CD4-positive, alpha-beta T cell treated with Interleukin-15 for 1 hour (primary cell): ENCODE data around the gene CENPK.
A peak's percentile ranks its signal among the peaks of the same experiment; 100 is the strongest.
"Not testable (repeated sequence)": the region's sequence is repeated elsewhere in the genome, so short reads cannot be mapped to it uniquely, and the experiment has no call there.

ENCODE experiments used
- DNase-seq: peaks from one replicate; pipeline ENCODE4 v3.0.0-alpha.2; 2020

CENPK gene

DNA sequence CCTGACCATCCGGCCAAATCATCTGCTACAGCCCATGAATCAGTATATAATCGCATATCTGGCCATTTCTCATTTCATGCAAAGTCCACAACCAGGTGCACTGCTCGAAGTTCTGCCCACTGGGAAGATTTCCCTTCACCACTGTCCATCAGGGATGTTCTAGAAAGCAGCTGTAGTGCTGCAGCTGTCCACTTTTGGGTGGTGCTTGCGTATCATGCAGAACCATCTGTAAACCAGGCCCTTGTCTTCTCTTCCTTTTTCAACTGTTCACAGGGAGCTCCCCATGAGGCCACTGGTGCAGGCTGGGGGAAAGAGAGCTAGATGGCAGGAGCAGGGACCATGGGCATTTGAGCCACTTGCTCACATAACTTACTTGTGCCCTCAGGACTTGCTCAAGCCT is 73.8 kb downstream of the CENPK start:
- no peak for DNase-seq

DNA sequence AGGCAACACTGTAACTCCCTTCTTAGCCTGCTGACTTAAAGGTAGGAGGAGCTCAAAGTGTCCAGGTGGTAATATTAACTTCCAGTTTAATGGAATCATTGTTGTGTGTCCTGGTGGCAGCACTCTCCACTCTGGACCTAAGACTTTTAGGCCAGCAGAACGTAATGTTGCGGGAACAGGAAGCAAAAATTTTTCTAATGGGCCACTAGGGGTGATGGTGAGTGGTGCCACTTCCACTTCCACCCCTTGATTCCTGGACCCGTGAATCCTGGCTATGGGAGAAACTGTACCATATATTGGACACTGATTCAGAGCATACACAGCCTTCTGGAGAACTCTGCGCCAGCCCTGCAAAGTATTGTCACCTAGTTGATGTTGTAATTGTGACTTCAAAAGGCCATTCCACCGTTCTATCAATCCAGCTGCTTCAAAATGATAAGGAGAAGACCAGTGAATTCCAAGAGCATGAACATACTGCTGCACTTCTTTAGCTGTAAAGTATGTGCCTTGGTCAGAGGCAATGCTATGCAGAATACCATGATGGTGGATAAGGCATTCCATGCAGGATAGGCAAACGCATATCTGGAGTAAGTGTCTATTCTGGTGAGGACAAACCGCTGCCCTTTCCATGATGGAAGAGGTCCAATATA is 74.8 kb downstream of the CENPK start:
- DNase-seq: not testable (repeated sequence)

DNA sequence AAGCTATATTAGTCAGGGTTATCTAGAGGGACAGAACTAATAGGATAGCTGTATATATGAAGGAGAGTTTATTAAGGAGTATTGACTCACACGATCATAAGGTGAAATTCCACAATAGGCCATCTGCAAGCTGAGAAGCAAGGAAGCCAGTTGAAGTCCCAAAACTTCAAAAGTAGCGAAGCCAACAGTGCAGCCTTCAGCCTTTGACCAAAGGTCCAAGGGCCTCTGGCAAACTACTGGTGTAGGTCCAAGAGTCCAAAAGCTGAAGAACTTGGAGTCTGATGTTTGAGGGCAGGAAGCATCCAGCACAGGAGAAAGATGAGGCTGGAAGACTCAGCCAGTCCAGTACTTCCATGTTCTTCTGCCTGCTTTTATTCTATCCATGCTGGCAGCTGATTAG is 76.2 kb downstream of the CENPK start:
- DNase-seq: not testable (repeated sequence)

DNA sequence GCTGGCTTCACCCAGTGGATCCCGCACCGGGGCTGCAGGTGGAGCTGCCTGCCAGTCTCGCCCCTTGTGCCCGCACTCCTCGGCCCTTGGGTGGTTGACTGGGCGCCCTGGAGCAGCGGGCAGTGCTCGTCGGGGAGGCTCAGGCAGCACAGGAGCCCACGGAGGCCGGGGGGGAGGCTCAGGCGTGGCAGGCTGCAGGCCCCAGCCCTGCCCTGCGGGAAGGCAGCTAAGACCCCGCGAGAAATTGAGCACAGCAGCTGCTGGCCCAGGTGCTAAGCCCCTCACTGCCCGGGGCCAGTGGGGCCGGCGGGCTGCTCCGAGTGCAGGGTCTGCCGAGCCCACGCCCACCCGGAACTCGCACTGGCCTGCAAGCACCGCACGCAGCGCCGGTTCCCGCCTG is 77.6 kb downstream of the CENPK start:
- no peak for DNase-seq

DNA sequence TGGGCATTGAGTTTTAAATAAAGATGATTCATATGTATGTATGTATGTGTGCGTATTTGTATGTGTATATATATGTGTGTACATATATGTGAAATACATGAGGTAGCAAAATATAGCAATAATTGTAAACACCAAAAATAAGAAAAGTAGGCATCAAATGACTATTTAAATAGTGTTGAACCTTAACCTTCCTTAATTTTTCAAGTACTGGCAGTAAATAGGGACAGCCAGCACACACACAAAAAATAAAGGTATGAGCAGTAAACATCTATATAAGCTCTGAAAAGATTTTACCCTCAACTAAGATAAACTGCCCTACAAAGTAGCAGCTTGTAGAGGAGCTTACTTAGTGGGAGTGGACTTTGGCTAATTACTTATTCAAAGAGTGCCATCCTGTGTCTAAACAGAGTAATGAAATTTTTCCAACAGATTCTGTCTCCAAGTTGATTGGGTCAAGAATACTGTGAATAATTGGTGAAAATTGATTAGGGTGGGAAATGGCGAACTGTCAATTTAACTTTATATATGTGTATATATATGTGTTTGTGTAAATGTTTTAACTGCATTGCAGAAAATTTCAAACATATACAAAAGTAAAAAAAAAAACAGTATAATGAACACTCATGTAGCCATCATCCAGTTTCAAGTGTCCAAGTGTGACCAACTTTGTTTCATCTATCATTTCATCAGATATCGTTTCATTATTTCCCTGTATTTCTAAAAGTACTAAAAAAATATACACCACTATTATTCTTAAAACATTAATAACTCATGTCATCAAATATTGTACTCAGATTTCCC is 79.2 kb downstream of the CENPK start:
- no peak for DNase-seq

DNA sequence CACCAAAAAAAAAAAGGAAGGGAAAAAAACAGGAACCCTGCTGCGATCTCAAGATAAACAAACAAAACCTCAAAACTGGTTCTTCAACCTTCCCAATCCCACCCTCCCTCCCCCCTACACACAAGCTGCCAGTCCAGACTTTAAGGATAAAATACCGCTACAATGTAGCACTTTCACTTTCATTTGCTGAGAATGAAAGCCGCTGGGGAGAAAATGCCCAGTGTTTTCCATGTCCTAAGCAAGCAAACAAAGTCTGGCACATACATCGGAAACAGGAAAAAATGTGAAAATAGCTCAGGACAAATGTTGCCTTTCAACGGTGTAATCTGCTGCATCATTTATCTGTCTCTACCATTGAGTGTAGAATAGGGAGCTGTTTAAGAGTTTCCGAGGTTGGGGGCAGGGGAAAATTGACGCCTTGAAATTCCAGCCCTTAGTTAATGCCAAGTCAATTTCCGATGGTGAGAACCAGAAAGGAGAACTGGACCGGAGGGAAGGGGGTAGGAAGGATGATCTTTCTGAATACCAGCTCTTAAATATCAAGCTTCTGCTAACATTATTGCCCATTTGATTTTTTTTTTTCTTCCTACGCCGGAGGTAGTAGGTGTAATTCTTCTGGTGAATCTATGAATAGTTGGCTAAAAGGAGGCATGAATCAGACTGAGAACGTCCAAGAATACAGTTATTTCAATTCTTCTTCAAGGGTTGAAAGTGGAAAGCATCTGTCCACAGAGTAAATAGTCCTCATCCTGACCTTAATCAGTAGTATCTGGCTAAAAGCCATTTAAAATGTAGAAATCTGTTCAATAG is 80.0 kb downstream of the CENPK start:
- DNase-seq: no peak

DNA sequence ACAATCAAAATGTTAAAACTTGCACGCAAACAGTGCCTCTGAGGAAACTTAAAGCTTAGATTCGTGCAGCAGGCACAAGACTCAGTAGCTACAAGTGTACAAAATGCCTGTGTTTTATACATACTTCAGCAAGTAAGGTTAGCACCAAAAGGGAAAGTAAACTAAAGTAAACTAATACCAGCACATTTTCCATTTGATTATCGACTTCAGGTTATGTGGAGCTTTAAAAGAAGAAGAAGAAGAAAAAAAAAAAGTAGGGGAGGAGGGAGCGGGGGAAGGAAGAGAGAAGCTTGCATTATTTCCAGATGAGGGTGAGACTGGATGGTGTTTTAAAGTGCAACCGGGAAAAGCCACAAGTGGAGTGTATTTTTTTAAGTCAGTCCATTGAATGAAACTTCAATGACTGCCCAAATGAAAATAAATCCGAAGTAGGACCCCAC is 80.7 kb downstream of the CENPK start:
- no peak for DNase-seq

DNA sequence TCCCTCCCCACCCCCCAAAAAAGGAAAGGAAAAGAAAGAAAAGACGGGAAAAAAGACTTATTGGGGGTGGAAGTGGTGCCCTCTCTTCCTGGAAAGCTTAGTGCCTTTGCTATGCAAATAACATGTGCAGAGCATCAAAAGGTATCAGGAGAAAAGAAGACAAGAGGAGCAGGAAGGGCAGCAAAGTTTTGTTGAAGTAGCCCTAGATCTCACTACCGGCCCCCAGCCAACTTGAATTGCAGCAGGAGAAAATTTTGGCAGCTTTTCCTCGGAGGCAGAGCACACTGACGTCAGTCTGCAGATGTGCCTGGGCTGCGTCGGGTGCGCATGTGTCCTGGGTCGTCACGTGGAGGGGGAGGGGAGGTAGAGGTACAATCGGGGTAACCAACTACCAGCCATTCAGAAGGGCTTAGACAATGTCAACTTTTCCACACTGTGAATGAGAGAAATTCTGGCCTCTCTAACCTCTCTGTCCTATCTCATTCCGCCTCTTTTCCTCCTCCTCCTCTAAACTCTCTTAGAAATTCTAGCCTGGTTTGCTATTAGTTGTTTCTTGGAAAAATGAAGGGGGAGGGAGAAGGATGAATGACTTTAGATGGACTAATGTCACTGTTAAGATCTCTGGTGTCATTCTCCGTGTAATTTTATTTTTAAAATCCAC is 81.2 kb downstream of the CENPK start, which contains the start of gene ADAMTS6:
Gene ADAMTS6, minus strand, starts transcription at position 286 of the 661 bp plus-strand sequence. CDS start 8,247 bp downstream, outside the sequence.
- peak; percentile 82 for DNase-seq

DNA sequence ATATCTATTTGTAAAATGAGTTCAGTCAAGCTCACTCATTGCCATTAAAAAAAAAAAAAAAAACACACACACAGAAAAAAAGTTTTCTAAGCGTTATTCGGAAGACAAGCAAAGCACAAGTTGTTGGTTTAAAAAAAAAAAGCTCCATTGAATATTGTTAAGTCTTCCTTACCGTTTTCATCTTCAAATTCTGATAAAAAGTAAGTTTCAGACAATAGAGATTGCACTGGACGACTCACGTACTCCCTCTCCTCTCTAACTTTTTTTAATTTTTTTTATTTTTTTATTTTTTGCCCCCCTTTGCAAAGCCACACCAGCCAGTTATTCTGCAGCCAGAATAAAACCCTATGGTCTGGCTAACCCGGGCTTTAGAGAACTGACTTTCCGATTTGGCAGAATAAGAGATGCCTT is 81.8 kb downstream of the CENPK start:
- DNase-seq: no peak

DNA sequence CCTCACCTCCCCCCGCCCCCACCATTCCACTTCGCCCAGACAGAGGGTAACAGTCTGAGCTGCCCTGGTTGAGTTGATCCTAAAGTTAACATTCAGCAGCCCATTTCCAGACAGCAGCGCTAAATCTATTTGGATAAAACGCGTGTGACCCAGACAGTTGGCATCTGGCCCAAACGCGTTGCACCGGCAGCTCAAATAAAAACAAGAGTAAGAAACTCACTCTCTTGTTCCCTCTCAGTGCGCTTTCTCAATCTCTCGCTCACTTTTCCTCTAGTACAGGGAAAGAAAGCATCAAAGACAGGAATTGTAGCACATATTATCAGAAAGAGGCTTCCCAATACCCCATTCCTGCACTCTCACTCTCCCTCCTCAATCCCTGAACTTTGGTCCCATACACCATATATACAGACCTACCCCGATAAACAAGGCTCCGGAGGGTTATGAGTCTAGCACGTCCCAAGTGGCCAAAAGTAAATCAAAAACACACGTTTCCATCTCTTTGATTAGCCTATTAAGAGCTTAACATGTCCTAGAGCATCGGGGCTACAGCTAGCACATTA is 82.6 kb downstream of the CENPK start:
- DNase-seq: no peak

DNA sequence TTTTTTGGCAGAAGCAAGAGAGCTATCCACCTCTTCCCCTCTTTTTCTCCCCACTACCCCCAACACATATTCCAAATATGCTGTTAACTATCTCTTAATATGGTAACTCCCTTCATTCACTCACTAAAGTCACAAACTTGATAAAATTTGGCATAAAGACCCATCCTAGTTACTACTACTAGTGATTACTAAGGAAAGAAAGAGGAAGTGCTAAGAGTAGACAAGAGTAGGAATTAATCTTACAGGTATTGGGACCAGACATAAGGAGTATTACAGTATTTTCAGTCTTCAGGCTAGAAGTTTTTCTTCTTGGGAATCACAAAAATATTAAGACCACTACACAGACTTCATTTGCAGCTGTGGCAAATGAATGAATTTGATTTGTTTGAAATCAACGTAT is 83.4 kb downstream of the CENPK start:
- DNase-seq: no peak

DNA sequence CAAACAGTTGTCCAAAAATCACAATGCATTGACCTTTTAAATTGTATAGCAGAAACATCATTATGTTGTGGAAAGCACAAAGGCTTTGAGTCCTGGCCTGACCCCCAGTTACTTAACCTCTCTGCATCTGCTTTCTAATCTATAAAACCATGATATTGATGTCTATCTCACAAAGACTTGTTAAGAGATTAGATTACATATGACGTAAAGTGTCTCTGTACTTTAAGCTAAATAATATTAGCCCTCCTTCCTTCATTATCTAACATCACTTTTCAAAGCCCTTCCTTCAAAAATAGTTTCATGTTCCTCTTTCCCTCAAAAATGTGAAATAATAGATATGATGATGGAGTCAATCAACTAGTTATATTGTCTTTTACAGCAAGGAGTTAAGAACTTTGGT is 84.6 kb downstream of the CENPK start:
- no peak for DNase-seq

DNA sequence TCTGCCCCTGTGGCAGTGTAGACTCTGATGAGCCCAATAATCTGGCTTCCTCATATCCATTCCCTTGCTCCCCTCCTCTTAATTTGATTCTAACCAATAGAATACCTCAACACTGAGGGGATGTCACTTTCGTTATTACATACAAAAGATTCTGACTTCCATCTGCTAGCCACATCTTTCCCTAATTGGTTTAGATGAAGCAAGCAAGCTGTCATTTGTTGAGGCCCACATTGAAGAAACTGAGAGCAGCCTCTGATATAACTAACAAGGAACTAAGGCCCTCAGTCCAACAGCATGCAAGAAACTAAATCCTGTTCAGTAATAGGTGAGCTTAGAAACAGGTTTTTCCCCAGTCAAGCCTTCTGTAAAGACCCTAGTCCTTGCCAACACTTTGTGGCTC is 87.1 kb downstream of the CENPK start:
- no peak for DNase-seq

DNA sequence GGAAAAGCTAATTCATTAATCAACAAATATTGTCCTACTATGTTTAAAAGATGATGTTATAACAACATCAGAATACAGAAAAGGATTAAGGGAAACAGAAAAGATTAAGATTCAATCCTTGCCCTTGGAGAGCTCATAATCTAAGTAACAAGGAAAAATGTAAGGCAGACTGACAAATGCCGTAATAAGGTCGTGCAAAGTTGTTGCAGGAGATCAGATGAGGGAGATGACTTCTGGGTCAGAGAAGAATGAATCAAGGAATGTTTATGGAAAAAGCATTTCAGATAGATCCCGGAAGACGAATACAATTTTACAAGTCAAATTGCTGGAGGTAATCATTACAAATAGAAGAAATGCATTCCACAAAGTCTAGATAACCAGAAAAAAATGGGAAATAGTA is 87.6 kb downstream of the CENPK start:
- no peak for DNase-seq

DNA sequence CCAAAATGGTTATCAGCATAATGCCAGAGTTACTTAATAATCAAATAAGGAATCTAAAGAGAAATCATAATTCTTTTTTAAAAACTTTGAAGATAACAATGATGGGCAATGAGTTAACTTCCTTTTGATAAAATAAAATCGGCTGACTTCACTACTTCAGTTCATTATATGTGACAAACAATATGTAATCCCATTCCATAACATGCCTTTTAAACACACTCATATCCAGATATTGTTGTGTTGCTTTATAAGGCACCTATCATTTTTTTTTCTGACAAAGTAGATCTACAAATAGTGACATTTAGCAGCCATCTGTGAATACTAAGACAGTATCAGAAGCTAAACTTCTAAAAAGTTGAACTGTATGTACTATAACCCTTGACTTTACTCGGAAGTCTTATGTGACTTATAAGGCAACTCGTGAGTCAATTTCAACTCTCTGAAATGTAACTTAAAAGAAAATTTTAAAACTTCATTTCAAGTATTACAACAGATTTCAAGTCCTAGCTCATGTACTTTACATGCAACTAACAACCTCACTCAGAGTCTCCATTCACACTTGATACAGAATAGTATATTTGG is 88.7 kb downstream of the CENPK start:
- no peak for DNase-seq

DNA sequence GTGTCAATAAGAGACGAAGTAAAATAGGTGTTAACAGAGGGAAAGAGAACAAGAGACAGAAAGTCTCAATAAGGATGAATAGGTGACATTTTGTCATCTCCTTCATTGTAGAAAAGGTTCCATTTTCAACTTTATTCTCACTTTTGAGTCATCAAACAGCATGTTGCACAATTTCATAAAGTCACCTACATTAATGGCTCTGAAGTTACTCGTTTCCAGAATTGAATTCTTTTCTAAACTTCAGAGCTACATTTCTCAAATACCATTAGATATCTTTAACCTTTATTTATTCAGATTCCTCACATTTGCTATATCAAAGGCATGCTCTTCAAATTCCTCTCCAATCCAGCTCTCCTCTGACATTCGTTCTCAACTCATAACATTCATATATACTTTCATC is 94.3 kb downstream of the CENPK start:
- DNase-seq: no peak
